Measurements from ENCODE around the gene MAPKAPK3. TPM values are rescaled to one million over a fixed set of nuclear protein-coding genes. Genes with fewer than 3 reads are reported as not detected.
"Not testable (repeated sequence)": the region's sequence is repeated elsewhere in the genome, so short reads cannot be mapped to it uniquely, and the experiment has no call there.

Gene MAPKAPK3
- total and polyA plus RNA-seq, 2 of the 4 experiments (the other 2 are of a cell fraction): 38.3 to 57.2 TPM

DNA sequence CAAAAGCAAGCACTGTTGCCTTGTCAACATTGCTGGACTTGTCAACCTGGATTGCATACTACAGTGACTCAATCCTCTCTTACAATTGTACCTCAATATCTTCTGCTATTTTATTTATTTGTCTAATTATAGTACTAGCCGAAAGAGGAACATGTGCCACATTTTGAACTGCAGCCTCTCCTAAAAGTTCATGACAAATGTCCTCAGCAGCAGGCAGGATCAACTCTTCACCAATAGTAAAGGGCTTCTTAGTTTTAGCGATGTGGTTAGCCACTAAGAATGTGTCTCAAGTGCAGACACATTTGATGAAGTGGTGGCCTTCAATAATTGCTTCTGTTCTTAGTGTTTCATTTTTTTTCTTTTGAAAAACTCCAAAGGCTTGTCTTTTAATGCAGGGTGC lies 71.0 kb downstream of the MAPKAPK3 start:
- Histone ChIP-seq H2BK20ac (ENCODE audit: low read depth, low read length) (no peak overlapping the region), H4K5ac (ENCODE audit: low read depth, low read length) (no peak overlapping the region), H4K20me1 (ENCODE audit: insufficient read depth, low read length) (no peaks in the 10 kb centered on the region), H3K9me3 (ENCODE audit: control insufficient read depth, insufficient read depth, low read length) (no peaks in the 10 kb centered on the region), H3K27me3 (ENCODE audit: control insufficient read depth, insufficient read depth, low read length) (peaks cover 3% of the 10 kb centered on the region; the same call in 1 of the 2 replicates), H2BK15ac (ENCODE audit: low read depth, low read length) (no peak overlapping the region), H4K91ac (ENCODE audit: insufficient read depth, low read depth, low read length) (no peak overlapping the region), H3K27ac (ENCODE audit: insufficient read depth, low read length) (no peak overlapping the region), H3K18ac (ENCODE audit: low read depth, low read length) (no peak overlapping the region), H3K4ac (ENCODE audit: low read depth, low read length) (no peak overlapping the region), H2BK120ac (ENCODE audit: low read depth, low read length) (no peak overlapping the region), H3K36me3 (ENCODE audit: control insufficient read depth, insufficient read depth, low read length) (no peaks in the 10 kb centered on the region), H3K9me1 (ENCODE audit: insufficient read depth, low read length) (no peaks in the 10 kb centered on the region), H3K23ac (ENCODE audit: low read depth, low read length) (no peak overlapping the region), H3K14ac (replicated peaks; ENCODE audit: low read depth, low read length) (no peak overlapping the region), H3K4me1 (ENCODE audit: control insufficient read depth, insufficient read depth, low read length) (no peaks in the 10 kb centered on the region), H2AK5ac (ENCODE audit: low read depth, low read length) (no peak overlapping the region), H4K8ac (ENCODE audit: low read depth in 2 of 2, low read length in 2 of 2) (no peak overlapping the region), H3K56ac (ENCODE audit: extremely low read depth, insufficient read depth, low read length) (no peak overlapping the region), H2BK5ac (ENCODE audit: low read depth, low read length, poor library complexity, severe bottlenecking) (no peak overlapping the region), H2AK9ac (replicated peaks; ENCODE audit: low read depth, low read length, poor library complexity) (no peak overlapping the region), H3K79me1 (ENCODE audit: low read depth in 1 of 2, low read length in 2 of 2) (no peaks in the 10 kb centered on the region), H2AFZ (replicated peaks; ENCODE audit: low read length, poor library complexity) (no peak overlapping the region), H3K4me3 (ENCODE audit: insufficient read depth, low read depth, low read length) (no peak overlapping the region), H3K9ac (ENCODE audit: low read depth, low read length) (no peak overlapping the region), H3K4me2 (ENCODE audit: low read depth, low read length) (no peak overlapping the region)
- in situ Hi-C loops (cut with MboI; ENCODE audit: low sequenced_read_pairs): no loop called here
- POLR2A ChIA-PET (ENCODE audit: unreplicated experiment): interaction anchor here (0.6 kb wide), 1 partner anchor 18 kb away, joined by 5 read pairs; no protein-coding TSS in a partner anchor
- intact Hi-C loops (cut with micrococcal nuclease): no loop called here
- TF ChIP-seq RFX5 (IDR thresholded peaks at IDR 0.05; ENCODE audit: low read depth, low read length) (no peak), CEBPB (IDR thresholded peaks at IDR 0.05; ENCODE audit: low read depth, low read length) (no peak), MAFK (IDR thresholded peaks at IDR 0.05; ENCODE audit: low read depth, low read length) (no peak), POLR2A (IDR thresholded peaks at IDR 0.05; ENCODE audit: low read depth, low read length) (no peak), BHLHE40 (IDR thresholded peaks at IDR 0.05; ENCODE audit: low read depth, low read length) (no peak), MAZ (IDR thresholded peaks at IDR 0.05; ENCODE audit: borderline replicate concordance, low read depth, low read length) (no peak)
- TF ChIP-seq, protein P1, sequence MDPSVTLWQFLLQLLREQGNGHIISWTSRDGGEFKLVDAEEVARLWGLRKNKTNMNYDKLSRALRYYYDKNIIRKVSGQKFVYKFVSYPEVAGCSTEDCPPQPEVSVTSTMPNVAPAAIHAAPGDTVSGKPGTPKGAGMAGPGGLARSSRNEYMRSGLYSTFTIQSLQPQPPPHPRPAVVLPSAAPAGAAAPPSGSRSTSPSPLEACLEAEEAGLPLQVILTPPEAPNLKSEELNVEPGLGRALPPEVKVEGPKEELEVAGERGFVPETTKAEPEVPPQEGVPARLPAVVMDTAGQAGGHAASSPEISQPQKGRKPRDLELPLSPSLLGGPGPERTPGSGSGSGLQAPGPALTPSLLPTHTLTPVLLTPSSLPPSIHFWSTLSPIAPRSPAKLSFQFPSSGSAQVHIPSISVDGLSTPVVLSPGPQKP (IDR thresholded peaks at IDR 0.05; ENCODE audit: borderline replicate concordance, low read depth, low read length): no peak
- no TSS peak for BruUV-seq (replicated peaks)
- WGBS, 2 experiments (ENCODE audit: extremely low coverage in 2 of 2, insufficient read length in 1 of 2): no CpG with 5 or more reads among the region's 2 CpGs
- no peak for ATAC-seq (ENCODE audit: low read depth)
- dilution Hi-C loops (cut with HindIII; ENCODE audit: low sequenced_read_pairs, unreplicated experiment): no loop called here
- CTCF ChIA-PET: no interaction called here
- DNase-seq: no peak

DNA sequence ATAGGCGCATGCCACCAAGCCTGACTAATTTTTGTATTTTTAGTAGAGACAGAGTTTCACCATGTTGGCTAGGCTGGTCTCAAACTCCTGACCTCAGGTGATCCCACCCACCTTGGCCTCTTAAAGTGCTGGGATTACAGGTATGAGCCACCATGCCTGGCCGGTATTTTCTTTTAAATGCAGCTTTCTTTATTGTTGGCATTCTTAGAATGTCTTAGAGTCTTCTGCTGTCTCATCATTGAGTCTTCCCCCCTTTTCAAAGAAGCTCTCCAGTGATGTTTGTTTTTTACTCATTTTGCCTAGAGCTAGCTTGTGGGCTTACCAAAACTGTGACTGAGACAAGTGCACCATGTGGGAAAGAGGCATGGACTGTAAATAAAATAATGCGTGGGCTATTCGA lies 71.7 kb downstream of the MAPKAPK3 start:
- BruUV-seq (replicated peaks); intact Hi-C loops (cut with micrococcal nuclease): not testable (repeated sequence)

More for the DNA sequence above, 71.7 kb downstream of the MAPKAPK3 start:
- H3K36me3 ChIP-seq (ENCODE audit: control insufficient read depth, insufficient read depth, low read length); H3K9me1 ChIP-seq (ENCODE audit: insufficient read depth, low read length); H3K79me1 ChIP-seq (ENCODE audit: low read depth in 1 of 2, low read length in 2 of 2); H2AK9ac ChIP-seq (replicated peaks; ENCODE audit: low read depth, low read length, poor library complexity); H2BK5ac ChIP-seq (ENCODE audit: low read depth, low read length, poor library complexity, severe bottlenecking); H3K23ac ChIP-seq (ENCODE audit: low read depth, low read length); CTCF ChIA-PET; H3K4me3 ChIP-seq (ENCODE audit: insufficient read depth, low read depth, low read length); H3K9me3 ChIP-seq (ENCODE audit: control insufficient read depth, insufficient read depth, low read length); H3K14ac ChIP-seq (replicated peaks; ENCODE audit: low read depth, low read length); H4K20me1 ChIP-seq (ENCODE audit: insufficient read depth, low read length); H3K9ac ChIP-seq (ENCODE audit: low read depth, low read length); in situ Hi-C loops (cut with MboI; ENCODE audit: low sequenced_read_pairs); H3K4me1 ChIP-seq (ENCODE audit: control insufficient read depth, insufficient read depth, low read length); H2BK20ac ChIP-seq (ENCODE audit: low read depth, low read length); dilution Hi-C loops (cut with HindIII; ENCODE audit: low sequenced_read_pairs, unreplicated experiment); H3K27ac ChIP-seq (ENCODE audit: insufficient read depth, low read length); H2AFZ ChIP-seq (replicated peaks; ENCODE audit: low read length, poor library complexity); H2BK15ac ChIP-seq (ENCODE audit: low read depth, low read length); H4K5ac ChIP-seq (ENCODE audit: low read depth, low read length); DNase-seq; H3K27me3 ChIP-seq (ENCODE audit: control insufficient read depth, insufficient read depth, low read length); H3K4ac ChIP-seq (ENCODE audit: low read depth, low read length); H2AK5ac ChIP-seq (ENCODE audit: low read depth, low read length); H4K91ac ChIP-seq (ENCODE audit: insufficient read depth, low read depth, low read length); H3K4me2 ChIP-seq (ENCODE audit: low read depth, low read length); H3K56ac ChIP-seq (ENCODE audit: extremely low read depth, insufficient read depth, low read length); H2BK120ac ChIP-seq (ENCODE audit: low read depth, low read length); ATAC-seq (ENCODE audit: low read depth); H4K8ac ChIP-seq (ENCODE audit: low read depth in 2 of 2, low read length in 2 of 2); H3K18ac ChIP-seq (ENCODE audit: low read depth, low read length): not testable (repeated sequence)
- POLR2A ChIA-PET (ENCODE audit: unreplicated experiment): interaction anchor here (0.6 kb wide), 1 partner anchor 17 kb away, joined by 5 read pairs; no protein-coding TSS in a partner anchor
- no CpG with 5 or more reads among the region's 4 CpGs for WGBS, 2 experiments (ENCODE audit: extremely low coverage in 2 of 2, insufficient read length in 1 of 2)

Measured in IMR-90 (cell line).